Stimulated activated CD4-positive, alpha-beta T cell treated with anti-CD3 and anti-CD28 coated beads, Interleukin-2, amount 100 ng/mL, for 24 hours (primary cell): ENCODE data around the gene BSG.
"Not testable (repeated sequence)": the region's sequence is repeated elsewhere in the genome, so short reads cannot be mapped to it uniquely, and the experiment has no call there.

ENCODE experiments used
- DNase-seq, 2 donors: peaks; one replicate each; pipeline ENCODE4 v3.0.0-alpha.2; 2020

BSG gene

DNA sequence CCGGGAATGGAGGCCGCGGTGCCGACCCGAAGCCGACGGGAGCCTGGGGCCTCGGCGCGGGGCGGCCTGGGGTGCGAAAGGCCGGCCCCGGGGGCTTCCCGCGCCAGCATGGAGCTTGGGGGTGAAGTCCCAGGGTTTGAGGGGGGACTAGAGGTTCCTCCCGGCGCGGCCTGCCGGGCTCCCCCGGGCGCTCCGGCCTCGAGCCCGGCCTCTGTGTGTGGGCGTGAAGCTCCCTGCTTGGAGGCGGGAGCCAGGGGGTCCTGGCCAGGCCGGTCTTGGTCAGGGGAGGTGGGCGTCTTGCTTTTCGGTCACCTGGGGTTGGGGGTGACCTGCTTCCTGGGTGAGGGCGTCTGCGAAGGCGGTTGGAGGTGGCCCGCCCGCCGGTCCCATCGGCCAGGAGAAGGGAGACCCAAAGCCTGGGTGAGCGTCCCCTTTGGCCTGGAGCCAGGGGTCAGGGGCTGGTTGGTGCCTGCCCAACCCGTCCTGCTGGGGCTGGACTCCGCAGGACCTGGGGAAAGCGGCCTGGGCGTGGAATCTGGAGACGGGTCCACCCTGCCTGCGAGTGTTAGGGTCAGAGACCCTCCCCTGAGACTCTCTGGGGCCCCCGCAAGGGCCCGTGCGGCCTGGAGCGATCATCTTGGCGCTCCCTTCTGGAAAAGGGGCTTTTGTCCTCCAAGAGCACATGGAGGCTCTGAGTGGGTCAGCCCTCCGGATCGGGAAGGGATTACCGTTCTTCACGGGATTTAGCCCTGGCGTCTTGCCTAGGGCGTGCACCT lies 535 bp downstream of the BSG start:
- DNase-seq, result peak in 1 of 2 donors; percentile 28

GRCh38 chr19:573519-573825 lies 1.1 kb downstream of the BSG start:
- no peak for DNase-seq

- DNase-seq, result no peak
These were observed 2.5 kb downstream of the BSG start for GRCh38 chr19:574658-575526.

DNA sequence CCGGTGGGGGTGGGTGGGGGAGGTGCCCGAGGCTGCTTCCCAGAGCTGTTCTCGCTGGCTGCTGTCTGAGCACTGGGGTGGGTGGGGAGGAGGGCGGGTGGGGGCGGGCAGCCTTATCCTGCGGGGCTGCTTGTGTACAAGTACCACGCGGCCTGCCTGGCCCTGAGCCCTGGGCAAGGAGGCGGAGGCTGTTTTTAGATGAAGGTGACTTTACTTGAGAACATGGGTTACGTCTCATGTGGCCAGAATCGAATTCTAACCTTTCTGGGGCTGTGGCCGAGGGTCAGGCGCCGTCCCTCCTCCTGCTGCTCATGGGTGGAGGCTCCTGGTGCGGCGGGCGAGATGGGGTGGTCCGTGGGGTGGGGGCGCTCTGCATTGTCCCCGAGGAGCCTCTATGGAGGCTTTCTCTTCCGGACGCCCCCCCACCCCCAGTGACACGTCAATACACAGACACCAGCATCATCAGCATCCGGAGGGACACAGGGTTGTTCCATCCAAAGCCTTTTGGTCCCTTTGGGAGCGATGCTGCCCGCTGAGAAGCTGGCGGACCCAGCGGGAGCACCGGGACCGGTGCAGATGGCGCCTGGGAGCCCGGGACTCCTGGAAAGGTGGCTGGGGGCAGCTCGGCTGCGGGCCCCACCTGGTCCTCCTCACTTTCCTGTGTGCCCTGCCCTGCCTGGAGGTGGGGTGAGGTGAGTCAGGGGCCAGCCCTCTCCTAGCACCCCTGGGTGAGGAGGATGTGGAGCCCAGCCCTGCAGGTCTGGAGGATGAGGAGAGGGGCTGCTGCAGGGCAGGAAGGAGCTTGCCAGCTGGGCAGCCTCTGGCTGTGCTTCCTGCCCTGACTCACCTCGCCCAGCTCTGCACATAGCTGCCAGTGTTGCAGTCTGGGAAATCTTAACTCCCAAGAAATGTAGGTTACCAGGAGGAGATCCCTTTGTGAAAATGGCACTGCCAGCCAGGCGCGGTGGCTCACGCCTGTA lies 3.4 kb downstream of the BSG start:
- DNase-seq, result no peak

- DNase-seq, result no peak
These were observed 4.5 kb downstream of the BSG start for GRCh38 chr19:576768-577438.

DNA sequence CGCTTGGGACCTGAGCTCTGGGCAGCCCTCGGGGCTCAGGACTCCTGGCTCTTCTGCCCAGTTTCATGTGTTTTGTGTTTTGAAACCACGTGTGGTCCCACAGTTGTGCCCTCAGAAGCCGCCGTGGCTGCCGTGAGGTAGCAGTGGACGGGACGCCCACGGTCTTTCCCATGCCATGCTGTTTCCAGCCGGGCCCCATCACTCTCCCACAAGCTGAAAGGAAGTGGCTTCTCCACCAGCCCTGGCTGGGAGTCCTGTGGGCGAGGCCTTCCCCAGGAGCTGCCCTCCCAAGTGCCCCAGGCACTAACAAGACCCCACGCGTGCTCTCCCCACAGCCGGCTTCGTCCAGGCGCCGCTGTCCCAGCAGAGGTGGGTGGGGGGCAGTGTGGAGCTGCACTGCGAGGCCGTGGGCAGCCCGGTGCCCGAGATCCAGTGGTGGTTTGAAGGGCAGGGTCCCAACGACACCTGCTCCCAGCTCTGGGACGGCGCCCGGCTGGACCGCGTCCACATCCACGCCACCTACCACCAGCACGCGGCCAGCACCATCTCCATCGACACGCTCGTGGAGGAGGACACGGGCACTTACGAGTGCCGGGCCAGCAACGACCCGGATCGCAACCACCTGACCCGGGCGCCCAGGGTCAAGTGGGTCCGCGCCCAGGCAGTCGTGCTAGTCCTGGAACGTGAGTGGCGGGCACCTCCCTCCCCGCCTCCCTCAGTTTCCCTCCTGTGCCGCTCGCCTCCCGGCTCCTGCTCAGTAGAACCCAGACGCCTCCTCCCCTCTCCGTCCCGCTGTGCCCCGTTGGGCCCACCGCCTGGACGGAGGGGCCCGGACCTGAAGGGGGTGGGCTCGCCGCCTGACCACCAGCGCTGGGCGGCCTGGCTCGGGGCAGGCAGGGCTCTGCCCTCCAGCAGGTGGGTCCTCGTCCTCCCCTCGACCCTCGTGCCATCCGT lies 5.3 kb downstream of the BSG start:
- no peak for DNase-seq

DNA sequence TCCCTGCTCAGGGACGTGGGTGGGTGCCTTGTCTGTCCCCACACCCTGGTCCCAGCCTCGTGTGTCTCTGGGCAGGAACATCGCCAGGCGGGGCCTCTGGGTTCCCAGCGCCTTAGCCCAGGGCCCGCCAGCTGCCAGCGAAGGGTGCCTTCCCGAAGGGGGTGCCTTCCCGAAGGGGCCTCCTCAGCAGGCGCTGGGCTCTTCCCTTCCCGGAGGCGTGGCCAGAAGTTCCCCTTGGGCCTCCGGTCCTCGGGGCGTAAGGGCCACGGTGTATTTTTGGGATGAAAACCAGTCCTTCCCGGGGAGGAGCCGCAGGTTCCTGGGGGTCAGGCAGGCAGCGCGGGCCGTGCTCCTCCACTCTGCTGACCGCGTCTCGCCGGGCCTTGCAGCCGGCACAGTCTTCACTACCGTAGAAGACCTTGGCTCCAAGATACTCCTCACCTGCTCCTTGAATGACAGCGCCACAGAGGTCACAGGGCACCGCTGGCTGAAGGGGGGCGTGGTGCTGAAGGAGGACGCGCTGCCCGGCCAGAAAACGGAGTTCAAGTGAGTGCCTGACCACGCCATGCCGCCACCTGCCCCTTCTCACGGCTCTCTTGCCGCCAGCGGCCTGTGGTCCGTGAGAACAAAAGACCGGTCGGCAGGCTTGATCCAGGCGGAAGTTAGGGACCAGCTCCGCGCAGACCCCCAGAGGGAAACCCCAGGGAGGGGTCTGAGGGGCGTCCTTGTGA lies 6.9 kb downstream of the BSG start:
- DNase-seq, result no peak

- no peak for DNase-seq
These were observed 7.4 kb downstream of the BSG start for GRCh38 chr19:579842-580155.

- no peak for DNase-seq
These were observed 8.0 kb downstream of the BSG start for GRCh38 chr19:580274-580835.

DNA sequence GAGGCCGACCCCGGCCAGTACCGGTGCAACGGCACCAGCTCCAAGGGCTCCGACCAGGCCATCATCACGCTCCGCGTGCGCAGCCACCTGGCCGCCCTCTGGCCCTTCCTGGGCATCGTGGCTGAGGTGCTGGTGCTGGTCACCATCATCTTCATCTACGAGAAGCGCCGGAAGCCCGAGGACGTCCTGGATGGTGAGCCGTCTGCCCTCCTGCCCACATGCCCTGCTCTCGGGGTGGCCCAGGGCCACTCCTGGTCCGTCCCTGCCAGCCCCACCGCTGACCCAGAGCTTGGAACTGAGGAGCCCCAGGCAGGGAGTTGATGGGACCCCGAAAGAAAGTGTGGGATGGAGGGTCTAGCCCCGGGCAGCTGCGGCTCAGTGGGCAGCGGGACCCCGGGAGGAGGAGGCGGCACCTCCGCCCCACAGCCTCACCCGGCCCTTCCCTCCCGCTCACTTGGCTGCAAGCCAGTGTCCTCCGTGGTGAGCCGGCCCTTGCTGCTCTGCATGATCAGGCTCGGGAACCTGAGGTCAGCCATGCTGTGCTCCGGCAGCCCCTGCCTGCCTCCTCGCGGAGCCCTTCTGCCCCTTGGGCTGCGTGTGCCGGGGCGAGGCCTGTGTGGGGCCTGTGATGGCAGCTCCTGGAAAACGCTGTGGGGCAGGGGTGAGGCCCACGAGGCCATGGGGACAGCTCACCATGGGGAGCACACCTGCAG lies 9.2 kb downstream of the BSG start:
- no peak for DNase-seq

GRCh38 chr19:582497-583197 lies 10.3 kb downstream of the BSG start:
- no peak for DNase-seq

GRCh38 chr19:583198-583967 lies 11.0 kb downstream of the BSG start:
- DNase-seq, result no peak

DNA sequence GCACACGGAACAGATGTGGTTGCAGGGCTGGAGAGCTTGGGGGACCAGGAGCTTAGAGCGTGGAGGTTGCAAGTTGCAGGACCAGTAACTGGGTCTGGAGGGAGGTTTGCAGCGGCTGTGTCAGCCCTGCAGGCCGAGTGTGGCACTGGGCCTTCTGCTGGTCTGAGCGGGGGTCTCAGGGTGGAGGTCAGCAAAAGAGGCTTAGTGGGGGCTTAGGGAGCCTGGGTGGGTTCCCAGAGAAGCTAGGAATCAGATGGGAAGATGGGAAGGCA lies 11.5 kb downstream of the BSG start:
- DNase-seq, result no peak

- peak; percentile 67 to 73 for DNase-seq
These were observed 12.0 kb downstream of the BSG start for GRCh38 chr19:584240-585001.

GRCh38 chr19:585146-585545 lies 12.8 kb downstream of the BSG start:
- not testable (repeated sequence) for DNase-seq

DNA sequence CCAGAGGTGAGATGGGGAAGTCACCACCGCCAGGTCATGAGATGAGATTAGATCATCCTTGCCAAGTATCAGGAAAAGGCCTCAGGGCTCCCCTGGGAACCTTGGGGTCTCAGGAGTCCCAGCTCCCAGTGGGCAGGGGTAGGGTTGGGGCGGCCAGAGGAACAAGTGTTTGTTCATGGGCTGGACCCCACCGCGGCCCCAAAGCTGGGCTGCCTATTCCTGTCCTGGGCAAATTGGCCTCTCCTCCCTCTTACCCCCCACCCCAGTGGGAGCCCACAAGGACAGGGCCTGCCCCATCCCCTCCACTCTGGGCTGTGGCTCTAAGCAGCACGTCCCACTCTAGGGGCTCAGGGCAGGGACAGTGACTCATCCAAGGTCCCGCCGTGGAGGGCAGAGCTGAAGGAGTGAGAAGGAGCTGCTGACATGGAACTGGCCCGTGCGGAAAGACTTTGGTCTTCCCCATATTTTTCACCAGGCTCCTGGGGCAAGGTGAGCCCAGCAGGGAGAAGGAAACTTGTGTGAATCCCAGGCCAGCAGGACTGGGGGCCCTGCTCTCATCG lies 13.2 kb downstream of the BSG start:
- DNase-seq, result no peak

- DNase-seq, result peak; percentile 69 to 77
These were observed 15.8 kb downstream of the BSG start for GRCh38 chr19:588093-588740.
